ENCODE measurements around the gene CCDC28A. TPM values are rescaled to one million over a fixed set of nuclear protein-coding genes. Genes with fewer than 3 reads are reported as not detected.
"Not testable (repeated sequence)": the region's sequence is repeated elsewhere in the genome, so short reads cannot be mapped to it uniquely, and the experiment has no call there.

CCDC28A gene
- polyA plus RNA-seq, 1 experiment = 7.3 TPM

- no peaks in the 10 kb centered on the region for H3K36me3 ChIP-seq (ENCODE audit: control insufficient read depth, insufficient read depth, low read length)
- ChIA-PET CTCF (no interaction called here), POLR2A (no interaction called here)
- no peaks in the 10 kb centered on the region for H3K27me3 ChIP-seq (ENCODE audit: control insufficient read depth, insufficient read depth, low read length)
- no peak for DNase-seq (ENCODE audit: low read depth)
- H3K4me3 ChIP-seq (ENCODE audit: low read depth, low read length) = no peak overlapping the region
- TF ChIP-seq, protein P1, sequence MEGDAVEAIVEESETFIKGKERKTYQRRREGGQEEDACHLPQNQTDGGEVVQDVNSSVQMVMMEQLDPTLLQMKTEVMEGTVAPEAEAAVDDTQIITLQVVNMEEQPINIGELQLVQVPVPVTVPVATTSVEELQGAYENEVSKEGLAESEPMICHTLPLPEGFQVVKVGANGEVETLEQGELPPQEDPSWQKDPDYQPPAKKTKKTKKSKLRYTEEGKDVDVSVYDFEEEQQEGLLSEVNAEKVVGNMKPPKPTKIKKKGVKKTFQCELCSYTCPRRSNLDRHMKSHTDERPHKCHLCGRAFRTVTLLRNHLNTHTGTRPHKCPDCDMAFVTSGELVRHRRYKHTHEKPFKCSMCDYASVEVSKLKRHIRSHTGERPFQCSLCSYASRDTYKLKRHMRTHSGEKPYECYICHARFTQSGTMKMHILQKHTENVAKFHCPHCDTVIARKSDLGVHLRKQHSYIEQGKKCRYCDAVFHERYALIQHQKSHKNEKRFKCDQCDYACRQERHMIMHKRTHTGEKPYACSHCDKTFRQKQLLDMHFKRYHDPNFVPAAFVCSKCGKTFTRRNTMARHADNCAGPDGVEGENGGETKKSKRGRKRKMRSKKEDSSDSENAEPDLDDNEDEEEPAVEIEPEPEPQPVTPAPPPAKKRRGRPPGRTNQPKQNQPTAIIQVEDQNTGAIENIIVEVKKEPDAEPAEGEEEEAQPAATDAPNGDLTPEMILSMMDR (IDR thresholded peaks at IDR 0.05; ENCODE audit: insufficient read depth, low read depth, low read length) = no peak
Measured at GRCh38 chr6:138728662-138729061, 44.9 kb upstream of the CCDC28A start.

DNA sequence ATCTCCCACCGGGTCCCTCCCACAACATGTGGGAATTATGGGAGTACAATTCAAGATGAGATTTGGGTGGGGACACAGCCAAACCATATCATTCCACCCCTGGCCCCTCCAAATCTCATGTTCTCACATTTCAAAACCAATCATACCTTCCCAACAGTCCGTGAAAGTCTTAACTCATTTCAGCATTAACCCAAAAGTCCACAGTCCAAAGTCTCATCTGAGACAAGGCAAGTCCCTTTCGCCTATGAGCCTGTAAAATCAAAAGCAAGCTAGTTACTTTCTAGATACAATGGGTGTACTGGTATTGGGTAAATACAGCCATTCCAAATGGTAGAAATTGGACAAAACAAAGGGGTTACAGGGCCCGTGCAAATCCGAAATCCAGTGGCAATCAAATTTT is 43.5 kb upstream of the CCDC28A start:
- H3K36me3 ChIP-seq (ENCODE audit: control insufficient read depth, insufficient read depth, low read length); H3K4me3 ChIP-seq (ENCODE audit: low read depth, low read length); POLR2A ChIA-PET; CTCF ChIA-PET; H3K27me3 ChIP-seq (ENCODE audit: control insufficient read depth, insufficient read depth, low read length); DNase-seq (ENCODE audit: low read depth): not testable (repeated sequence)

- CTCF ChIA-PET = interaction anchor here (0.6 to 1.6 kb wide), 3 partner anchors 11 to 323 kb away, joined by 3 to 4 read pairs (median 3); no protein-coding TSS in a partner anchor
- POLR2A ChIA-PET = no interaction called here
- TF ChIP-seq, protein P1 (IDR thresholded peaks at IDR 0.05; ENCODE audit: insufficient read depth, low read depth, low read length) = no peak
- H3K27me3 ChIP-seq (ENCODE audit: control insufficient read depth, insufficient read depth, low read length) = no peaks in the 10 kb centered on the region
- no peak overlapping the region for H3K4me3 ChIP-seq (ENCODE audit: low read depth, low read length)
- no peaks in the 10 kb centered on the region for H3K36me3 ChIP-seq (ENCODE audit: control insufficient read depth, insufficient read depth, low read length)
- no peak for DNase-seq (ENCODE audit: low read depth)
Measured at GRCh38 chr6:138734585-138734984, 39.0 kb upstream of the CCDC28A start.

- DNase-seq (ENCODE audit: low read depth) = no peak
- ChIA-PET POLR2A (no interaction called here), CTCF (no interaction called here)
- no peaks in the 10 kb centered on the region for H3K27me3 ChIP-seq (ENCODE audit: control insufficient read depth, insufficient read depth, low read length)
- no peak overlapping the region for H3K4me3 ChIP-seq (ENCODE audit: low read depth, low read length)
- TF ChIP-seq, protein P1 (IDR thresholded peaks at IDR 0.05; ENCODE audit: insufficient read depth, low read depth, low read length) = no peak
- H3K36me3 ChIP-seq (ENCODE audit: control insufficient read depth, insufficient read depth, low read length) = no peaks in the 10 kb centered on the region
Measured at GRCh38 chr6:138736640-138737039, 36.9 kb upstream of the CCDC28A start.

GRCh38 chr6:138752017-138752416 is 21.6 kb upstream of the CCDC28A start:
- no peak for DNase-seq (ENCODE audit: low read depth)
- CTCF ChIA-PET = interaction anchor here (0.6 to 1.6 kb wide), 3 partner anchors 10 to 303 kb away, joined by 3 to 4 read pairs (median 3); no protein-coding TSS in a partner anchor
- H3K36me3 ChIP-seq (ENCODE audit: control insufficient read depth, insufficient read depth, low read length) = no peaks in the 10 kb centered on the region
- POLR2A ChIA-PET = no interaction called here
- no peak overlapping the region for H3K4me3 ChIP-seq (ENCODE audit: low read depth, low read length)
- no peaks in the 10 kb centered on the region for H3K27me3 ChIP-seq (ENCODE audit: control insufficient read depth, insufficient read depth, low read length)
- TF ChIP-seq, protein P1 (IDR thresholded peaks at IDR 0.05; ENCODE audit: insufficient read depth, low read depth, low read length) = no peak

DNA sequence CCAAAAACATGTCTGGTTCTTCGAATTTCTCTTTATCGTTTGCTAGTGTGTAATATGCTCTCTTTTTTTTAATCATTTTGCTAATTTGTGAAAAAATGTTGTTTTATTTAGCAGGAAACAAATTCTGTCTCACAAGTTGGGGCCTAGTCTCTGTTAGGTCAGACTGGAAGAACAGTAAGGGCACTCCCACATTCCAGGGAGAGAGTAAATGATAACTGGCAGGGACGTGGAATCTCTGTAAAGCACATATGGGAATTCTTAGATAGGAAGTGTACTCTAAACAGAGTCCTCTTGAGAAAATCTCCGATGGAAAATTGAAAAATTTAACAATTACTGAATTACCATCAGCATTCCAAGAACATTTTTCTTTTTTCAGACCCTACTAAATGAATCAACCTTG is 16.4 kb upstream of the CCDC28A start:
- H3K4me3 ChIP-seq (ENCODE audit: low read depth, low read length) = no peak overlapping the region
- TF ChIP-seq, protein P1 (IDR thresholded peaks at IDR 0.05; ENCODE audit: insufficient read depth, low read depth, low read length) = no peak
- H3K36me3 ChIP-seq (ENCODE audit: control insufficient read depth, insufficient read depth, low read length) = no peaks in the 10 kb centered on the region
- ChIA-PET POLR2A (no interaction called here), CTCF (interaction anchor here (0.6 kb wide), 1 partner anchor 109 kb away, joined by 3 read pairs; no protein-coding TSS in a partner anchor)
- H3K27me3 ChIP-seq (ENCODE audit: control insufficient read depth, insufficient read depth, low read length) = no peaks in the 10 kb centered on the region
- no peak for DNase-seq (ENCODE audit: low read depth)
